CD4-positive, CD25-positive, alpha-beta regulatory T cell (primary cell): ENCODE measurements around the gene PER1. TPM values are rescaled to one million over a fixed set of nuclear protein-coding genes. Genes with fewer than 3 reads are reported as not detected.
"Not testable (repeated sequence)": the region's sequence is repeated elsewhere in the genome, so short reads cannot be mapped to it uniquely, and the experiment has no call there.

Experiments used
- ATAC-seq, 2 donors: fragments of 150-1000 bp; cut with Tn5 transposase; one replicate each; pipeline ENCODE4 v1.10.0; 2021; ENCODE audit warnings: low read depth in 2 of 2, moderate number of reproducible peaks in 2 of 2, moderate library complexity in 1 of 2
- DNase-seq, 3 donors: peaks; one replicate each; pipeline versions ENCODE4 v3.0.0 to v3.0.0-alpha.2; 2012 to 2022; ENCODE audit warnings: mixed read lengths in 1 of 3
- H3K27ac ChIP-seq: one replicate; pipeline ENCODE4 v1.7.0; 2013; ENCODE audit warnings: mild to moderate bottlenecking, low read length; ENCODE audit not compliant: insufficient read depth, poor library complexity, severe bottlenecking
- H3K27me3 ChIP-seq: one replicate; pipeline ENCODE4 v1.7.0; 2013; ENCODE audit warnings: low read length; ENCODE audit not compliant: control insufficient read depth, insufficient read depth
- H3K36me3 ChIP-seq: one replicate; pipeline ENCODE4 v1.7.0; 2013; ENCODE audit warnings: mild to moderate bottlenecking, low read length, moderate library complexity; ENCODE audit not compliant: control insufficient read depth, insufficient read depth
- H3K4me1 ChIP-seq: 2 replicates; pipeline ENCODE4 v1.7.0; 2013; ENCODE audit warnings: mild to moderate bottlenecking, low read length; ENCODE audit not compliant: insufficient read depth, control insufficient read depth, poor library complexity, severe bottlenecking
- H3K4me3 ChIP-seq: one replicate; pipeline ENCODE4 v1.7.0; 2013; ENCODE audit warnings: low read depth, mild to moderate bottlenecking, low read length, moderate library complexity
- H3K9me3 ChIP-seq, 2 experiments: 1 replicate in 1 of 2; 2 replicates in 1 of 2; pipeline ENCODE4 v1.7.0; 2013; ENCODE audit warnings: low read length in 2 of 2, mild to moderate bottlenecking in 1 of 2, moderate library complexity in 1 of 2; ENCODE audit not compliant: control insufficient read depth in 2 of 2
- H3K27ac Mint-ChIP-seq, 3 donors: one replicate each; pipeline ENCODE4 v1.8.0; 2020 to 2022; ENCODE audit warnings: mild to moderate bottlenecking in 3 of 3, mixed read lengths in 3 of 3, moderate library complexity in 2 of 3
- H3K27me3 Mint-ChIP-seq: one replicate; pipeline ENCODE4 v1.8.0; 2022; ENCODE audit warnings: mild to moderate bottlenecking, mixed read lengths
- H3K36me3 Mint-ChIP-seq: one replicate; pipeline ENCODE4 v1.8.0; 2020; ENCODE audit warnings: mixed read lengths
- H3K4me1 Mint-ChIP-seq, 4 donors: one replicate each; pipeline ENCODE4 v1.8.0; 2020 to 2022; ENCODE audit warnings: mixed read lengths in 4 of 4, mild to moderate bottlenecking in 1 of 4
- H3K4me3 Mint-ChIP-seq, 4 donors: one replicate each; pipeline ENCODE4 v1.8.0; 2020 to 2022; ENCODE audit warnings: mild to moderate bottlenecking in 4 of 4, mixed read lengths in 4 of 4, moderate library complexity in 3 of 4
- H3K9me3 Mint-ChIP-seq, 7 donors: one replicate each; pipeline ENCODE4 v1.8.0; 2020 to 2022; ENCODE audit warnings: mixed read lengths in 7 of 7, mild to moderate bottlenecking in 3 of 7, moderate library complexity in 2 of 7
- polyA plus RNA-seq, 4 donors: library from polyadenylated mRNA; unstranded; fragments of 300-500 nt; fragmentation: Illumina TruSeq; gene quantifications; one replicate each; pipeline ENCODE4 v1.2.3, GENCODE V29; 2021
- total RNA-seq: library from RNA; stranded (reverse); gene quantifications from one replicate; pipeline ENCODE4 v1.2.3, GENCODE V29; 2022

PER1 gene
- total and polyA plus RNA-seq, 5 donors from 2014 or later: 4.8 to 1,740 (median 6.9) TPM

DNA sequence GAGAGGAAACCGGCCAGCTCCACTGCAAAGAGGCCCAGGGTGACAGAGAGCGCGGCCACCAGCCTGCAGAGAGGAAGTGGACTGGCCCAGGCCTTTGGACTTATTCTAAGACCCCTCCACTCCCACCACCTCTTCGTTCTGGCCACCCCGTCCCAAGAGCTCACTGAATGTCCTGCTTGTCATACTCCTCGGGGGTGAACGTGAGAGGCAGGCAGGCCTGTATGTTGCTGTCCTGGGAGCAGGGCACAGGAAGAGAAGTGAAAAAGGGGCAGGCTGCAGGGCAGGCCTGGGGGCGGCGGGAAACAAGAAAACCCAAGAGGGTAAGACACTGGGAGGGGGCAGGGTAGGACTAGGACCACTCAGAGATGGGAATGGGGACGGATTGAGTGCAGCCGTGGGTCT is 23.6 kb upstream of the PER1 start:
- Histone ChIP-seq H3K9me3 (no peaks in the 10 kb centered on the region), H3K4me1 (peaks cover 33% of the 10 kb centered on the region), H3K27me3 (no peaks in the 10 kb centered on the region), H3K4me3 (peak overlapping the region; percentile 64), H3K36me3 (no peaks in the 10 kb centered on the region), H3K27ac (peak overlapping the region; percentile 81)
- DNase-seq: no peak
- Mint-ChIP-seq H3K9me3 (peaks cover 0 to 3% (median 0%) of the 10 kb centered on the region in 7 donors), H3K27ac (peak overlapping the region; percentile 88 to 99 (median 96)), H3K27me3 (no peaks in the 10 kb centered on the region), H3K36me3 (no peaks in the 10 kb centered on the region), H3K4me1 (peaks cover 14 to 56% (median 28%) of the 10 kb centered on the region in 4 donors), H3K4me3 (peak overlapping the region; percentile 89 to 95 (median 93))
- no peak for ATAC-seq

DNA sequence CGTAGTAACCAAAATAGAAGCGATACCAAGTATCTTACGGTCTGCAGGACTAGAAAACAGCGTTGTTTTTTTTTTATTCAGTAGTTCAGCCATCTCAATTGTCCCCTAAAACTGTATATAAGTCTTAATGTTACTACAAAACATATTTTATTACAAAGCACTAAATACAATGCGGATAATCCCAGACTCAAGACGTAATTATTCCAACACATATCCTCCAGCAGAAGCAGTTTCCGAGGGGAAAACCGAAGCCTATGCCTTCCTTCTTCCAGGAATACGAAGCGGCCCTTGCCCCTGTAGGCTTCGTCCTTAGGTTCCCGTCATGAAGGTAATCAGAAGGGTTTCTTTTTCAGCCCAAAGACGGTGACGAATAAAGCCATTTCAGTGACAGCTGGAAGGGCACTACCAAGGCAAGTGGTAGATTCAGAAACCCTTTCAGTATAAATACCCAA is 21.7 kb upstream of the PER1 start:
- H3K27ac Mint-ChIP-seq: peak overlapping the region; percentile 99 to 100 (median 100)
- Histone ChIP-seq H3K27me3 (no peaks in the 10 kb centered on the region), H3K36me3 (no peaks in the 10 kb centered on the region), H3K9me3 (no peaks in the 10 kb centered on the region), H3K27ac (peak overlapping the region; percentile 97), H3K4me1 (peaks cover 33% of the 10 kb centered on the region), H3K4me3 (peak overlapping the region; percentile 97)
- no peaks in the 10 kb centered on the region for H3K36me3 Mint-ChIP-seq
- DNase-seq: no peak
- peaks cover 0 to 3% (median 0%) of the 10 kb centered on the region in 7 donors for H3K9me3 Mint-ChIP-seq
- H3K27me3 Mint-ChIP-seq: no peaks in the 10 kb centered on the region
- no peak for ATAC-seq
- H3K4me1 Mint-ChIP-seq: peaks cover 14 to 56% (median 28%) of the 10 kb centered on the region in 4 donors
- peak overlapping the region; percentile 84 to 94 (median 86) for H3K4me3 Mint-ChIP-seq

DNA sequence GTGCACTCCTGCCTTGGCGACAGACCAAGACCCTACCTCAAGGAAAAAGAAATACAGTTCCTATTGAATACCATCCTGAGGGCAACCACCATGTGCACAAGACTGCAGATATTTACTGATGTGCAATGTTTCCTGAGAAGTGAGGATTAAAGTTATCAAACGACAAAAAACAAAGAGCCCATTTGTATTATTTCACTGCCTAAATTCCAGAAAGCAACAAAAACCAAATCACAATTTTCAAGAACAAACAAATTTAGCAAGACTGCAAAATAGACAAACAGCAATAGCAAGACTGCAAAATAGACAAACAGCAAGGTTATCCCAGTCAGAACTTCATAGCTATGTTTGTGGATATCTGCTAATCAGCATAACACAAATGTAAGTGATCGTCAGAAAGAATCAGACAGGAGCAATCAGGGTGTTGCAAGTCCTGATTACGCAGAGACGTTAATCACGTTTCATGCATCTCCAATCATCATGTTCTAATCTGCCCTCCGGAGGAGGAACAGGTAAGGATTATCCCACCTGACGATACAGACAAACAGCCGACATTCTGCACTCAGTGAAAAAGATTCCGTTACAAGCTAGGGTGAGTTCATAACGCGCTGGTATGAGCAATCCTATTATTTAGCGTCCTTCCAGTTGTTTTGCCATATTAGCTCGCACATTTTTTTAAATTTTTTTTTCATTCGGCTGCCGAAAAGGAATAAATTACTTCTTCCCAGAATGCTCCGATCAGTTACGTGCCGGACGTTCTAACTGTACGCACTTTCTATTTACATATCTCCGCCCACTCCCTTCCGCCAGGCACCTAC is 21.1 kb upstream of the PER1 start:
- Mint-ChIP-seq H3K27ac (peak overlapping the region; percentile 99 to 100 (median 100)), H3K36me3 (no peaks in the 10 kb centered on the region), H3K4me3 (peak overlapping the region; percentile 84 to 94 (median 86)), H3K9me3 (peaks cover 0 to 3% (median 0%) of the 10 kb centered on the region in 7 donors), H3K4me1 (peaks cover 14 to 60% (median 28%) of the 10 kb centered on the region in 4 donors), H3K27me3 (no peaks in the 10 kb centered on the region)
- Histone ChIP-seq H3K4me1 (peaks cover 33% of the 10 kb centered on the region), H3K4me3 (peak overlapping the region; percentile 97), H3K36me3 (no peaks in the 10 kb centered on the region), H3K27ac (peak overlapping the region; percentile 97), H3K9me3 (no peaks in the 10 kb centered on the region), H3K27me3 (no peaks in the 10 kb centered on the region)
- DNase-seq (peak; percentile 74 to 95 (median 93)), ATAC-seq (peak; percentile 87 to 89)

- H3K27me3 ChIP-seq, ATAC-seq, H3K27ac ChIP-seq, H3K9me3 ChIP-seq, H3K36me3 Mint-ChIP-seq, H3K4me3 ChIP-seq, H3K4me3 Mint-ChIP-seq, H3K27ac Mint-ChIP-seq, H3K27me3 Mint-ChIP-seq, DNase-seq, H3K9me3 Mint-ChIP-seq, H3K36me3 ChIP-seq: not testable (repeated sequence)
- peaks cover 10 to 46% (median 21%) of the 10 kb centered on the region in 4 donors for H3K4me1 Mint-ChIP-seq
- peaks cover 20% of the 10 kb centered on the region for H3K4me1 ChIP-seq
Measured at GRCh38 chr17:8170186-8170585, 18.0 kb upstream of the PER1 start.

DNA sequence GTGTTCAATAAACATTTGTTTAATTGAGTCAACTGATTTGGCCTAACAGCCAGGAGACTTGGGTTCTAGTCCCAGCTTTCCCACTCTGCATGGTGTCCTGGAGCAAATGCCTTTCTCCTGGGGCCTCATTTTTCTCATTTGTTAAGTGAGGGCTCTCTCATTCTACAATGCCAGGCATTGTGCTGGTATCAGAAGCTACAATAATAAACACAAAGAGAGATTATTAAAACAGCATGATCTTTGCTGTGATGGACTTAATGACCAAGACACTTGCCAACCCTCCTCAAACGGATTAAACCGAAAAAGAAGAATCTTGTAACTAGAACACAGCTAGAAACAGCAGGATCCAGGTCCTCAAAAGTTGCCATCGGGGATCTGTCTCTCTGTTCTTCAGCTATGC is 15.3 kb upstream of the PER1 start:
- no peaks in the 10 kb centered on the region for H3K9me3 Mint-ChIP-seq
- H3K27me3 Mint-ChIP-seq: peaks cover 4% of the 10 kb centered on the region

GRCh38 chr17:8166731-8167130 is 14.5 kb upstream of the PER1 start:
- Mint-ChIP-seq H3K36me3 (peaks cover under 1% of the 10 kb centered on the region), H3K9me3 (no peaks in the 10 kb centered on the region), H3K4me1 (peaks cover 0 to 41% (median 12%) of the 10 kb centered on the region in 4 donors), H3K27ac (no peak overlapping the region), H3K27me3 (peaks cover 4% of the 10 kb centered on the region), H3K4me3 (peak overlapping the region in 2 of 4 donors; percentile 52 to 81)
- Histone ChIP-seq H3K36me3 (no peaks in the 10 kb centered on the region), H3K27me3 (no peaks in the 10 kb centered on the region), H3K4me3 (no peak overlapping the region), H3K9me3 (no peaks in the 10 kb centered on the region), H3K27ac (no peak overlapping the region), H3K4me1 (peaks cover 31% of the 10 kb centered on the region)
- ATAC-seq: no peak
- no peak for DNase-seq

More for the DNA sequence above, 15.3 kb upstream of the PER1 start:
- H3K4me3 ChIP-seq: no peak overlapping the region
- ATAC-seq: no peak
- no peaks in the 10 kb centered on the region for H3K9me3 ChIP-seq
- peaks cover 26% of the 10 kb centered on the region for H3K4me1 ChIP-seq
- H3K36me3 Mint-ChIP-seq: no peaks in the 10 kb centered on the region
- no peak overlapping the region for H3K27ac ChIP-seq
- DNase-seq: no peak
- no peaks in the 10 kb centered on the region for H3K36me3 ChIP-seq
- H3K4me3 Mint-ChIP-seq: peak overlapping the region in 1 of 4 donors; percentile 13
- H3K27me3 ChIP-seq: no peaks in the 10 kb centered on the region
- peaks cover 0 to 42% (median 13%) of the 10 kb centered on the region in 4 donors for H3K4me1 Mint-ChIP-seq
- H3K27ac Mint-ChIP-seq: no peak overlapping the region

GRCh38 chr17:8164815-8165131 is 12.6 kb upstream of the PER1 start:
- Histone ChIP-seq H3K4me1 (peaks cover 51% of the 10 kb centered on the region), H3K4me3 (peak overlapping the region; percentile 65), H3K27me3 (no peaks in the 10 kb centered on the region), H3K9me3 (no peaks in the 10 kb centered on the region), H3K27ac (peak overlapping the region; percentile 98), H3K36me3 (peaks cover 17% of the 10 kb centered on the region)
- Mint-ChIP-seq H3K27me3 (peaks cover 4% of the 10 kb centered on the region), H3K36me3 (peaks cover 19% of the 10 kb centered on the region), H3K9me3 (peaks cover 0 to 1% (median 0%) of the 10 kb centered on the region in 7 donors), H3K4me1 (peaks cover 0 to 56% (median 26%) of the 10 kb centered on the region in 4 donors), H3K4me3 (peak overlapping the region; percentile 73 to 93 (median 90)), H3K27ac (peak overlapping the region; percentile 96 to 97 (median 97))
- peak; percentile 24 to 26 for ATAC-seq
- peak in 1 of 3 donors; percentile 75 for DNase-seq
